GM04503 (cell line): Measurements from ENCODE around the gene CBR1.
A peak's percentile ranks its signal among the peaks of the same experiment; 100 is the strongest.

Source experiments
- DNase-seq: peaks from one replicate; pipeline ENCODE4 v3.0.0-alpha.2; 2012; ENCODE audit warnings: low read depth

The CBR1 gene

GRCh38 chr21:36069713-36070583 is at the start of gene CBR1:
Gene CBR1, plus strand, starts transcription at chr21:36070024. Its CDS starts 92 bp downstream, at chr21:36070116.
- DNase-seq: peak; percentile 72

GRCh38 chr21:36021251-36021837 is 48.5 kb upstream of the CBR1 start:
- DNase-seq: no peak

GRCh38 chr21:36022427-36023091 is 47.3 kb upstream of the CBR1 start:
- no peak for DNase-seq

- no peak for DNase-seq
Observed at GRCh38 chr21:36023092-36023480, 46.7 kb upstream of the CBR1 start.

GRCh38 chr21:36024782-36025181 is 45.0 kb upstream of the CBR1 start:
- no peak for DNase-seq

- no peak for DNase-seq
Observed at GRCh38 chr21:36027347-36027746, 42.5 kb upstream of the CBR1 start.

- no peak for DNase-seq
Observed at GRCh38 chr21:36028127-36029069, 41.4 kb upstream of the CBR1 start.

- no peak for DNase-seq
Observed at GRCh38 chr21:36029309-36029708, 40.5 kb upstream of the CBR1 start.

GRCh38 chr21:36030581-36031189 is 39.1 kb upstream of the CBR1 start:
- no peak for DNase-seq

GRCh38 chr21:36032647-36033406 is 37.0 kb upstream of the CBR1 start:
- DNase-seq: no peak

GRCh38 chr21:36034211-36034913 is 35.5 kb upstream of the CBR1 start:
- no peak for DNase-seq

GRCh38 chr21:36035381-36035791 is 34.4 kb upstream of the CBR1 start:
- no peak for DNase-seq

- DNase-seq: no peak
Observed at GRCh38 chr21:36038701-36039497, 30.9 kb upstream of the CBR1 start.

- no peak for DNase-seq
Observed at GRCh38 chr21:36039861-36040260, 30.0 kb upstream of the CBR1 start.

GRCh38 chr21:36040389-36040788 is 29.4 kb upstream of the CBR1 start:
- no peak for DNase-seq

GRCh38 chr21:36041910-36042309 is 27.9 kb upstream of the CBR1 start:
- no peak for DNase-seq

- DNase-seq: no peak
Observed at GRCh38 chr21:36044056-36044455, 25.8 kb upstream of the CBR1 start.

- no peak for DNase-seq
Observed at GRCh38 chr21:36045993-36046392, 23.8 kb upstream of the CBR1 start.

- no peak for DNase-seq
Observed at GRCh38 chr21:36047139-36047538, 22.7 kb upstream of the CBR1 start.
